Kidney glomerular epithelial cell (primary cell): ENCODE measurements around the gene LBR.
"Not testable (repeated sequence)": the region's sequence is repeated elsewhere in the genome, so short reads cannot be mapped to it uniquely, and the experiment has no call there.

Source experiments
- DNase-seq: peaks from one replicate; lab custom pipeline; 2025; lab: John Stamatoyannopoulos, UW

Gene LBR

DNA sequence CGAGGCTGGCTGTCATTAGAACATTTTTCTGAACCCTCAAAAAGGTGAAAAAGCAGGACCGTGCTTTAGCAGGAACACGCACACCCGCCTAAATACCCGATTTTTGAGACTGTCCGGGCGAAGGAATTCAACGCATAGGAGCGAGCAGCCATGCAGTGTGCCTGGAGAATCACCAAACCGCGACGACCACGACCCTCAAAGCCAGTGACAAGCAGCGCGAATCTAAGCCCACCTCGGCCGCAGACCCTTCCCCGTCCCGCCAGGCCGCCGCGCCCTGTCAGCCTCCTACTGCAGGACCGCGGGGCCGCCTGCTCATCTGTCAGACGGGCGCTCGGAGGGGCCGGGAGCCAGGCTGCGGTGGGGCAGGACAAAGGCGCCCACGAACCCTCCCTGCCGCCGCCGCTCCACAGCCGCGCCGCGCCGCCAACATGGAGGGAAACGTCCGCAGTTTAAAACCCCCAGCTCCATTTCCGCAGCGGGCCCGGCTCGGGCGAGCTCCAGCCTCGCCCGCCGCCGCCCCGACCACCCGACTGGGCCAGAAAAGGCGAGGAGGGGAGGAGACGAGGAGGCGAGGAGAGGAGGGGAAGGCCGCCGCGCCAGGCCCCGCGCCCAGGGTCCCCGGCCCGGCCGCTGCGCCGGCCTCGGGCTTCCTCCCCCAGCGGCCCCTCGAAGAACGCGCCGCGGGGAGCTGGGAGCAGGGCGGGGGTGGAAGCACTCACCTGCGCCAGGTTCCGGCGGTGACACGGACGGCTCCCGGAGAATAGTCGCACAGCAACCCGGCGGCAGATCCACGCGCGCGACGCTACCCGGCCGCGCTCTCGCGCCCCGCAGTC lies at the start of gene LBR:
LBR (minus strand) TSS at position 804 of the 833 bp plus-strand sequence. CDS start 3,963 bp downstream, outside the sequence.
- peak; percentile 21 for DNase-seq

DNA sequence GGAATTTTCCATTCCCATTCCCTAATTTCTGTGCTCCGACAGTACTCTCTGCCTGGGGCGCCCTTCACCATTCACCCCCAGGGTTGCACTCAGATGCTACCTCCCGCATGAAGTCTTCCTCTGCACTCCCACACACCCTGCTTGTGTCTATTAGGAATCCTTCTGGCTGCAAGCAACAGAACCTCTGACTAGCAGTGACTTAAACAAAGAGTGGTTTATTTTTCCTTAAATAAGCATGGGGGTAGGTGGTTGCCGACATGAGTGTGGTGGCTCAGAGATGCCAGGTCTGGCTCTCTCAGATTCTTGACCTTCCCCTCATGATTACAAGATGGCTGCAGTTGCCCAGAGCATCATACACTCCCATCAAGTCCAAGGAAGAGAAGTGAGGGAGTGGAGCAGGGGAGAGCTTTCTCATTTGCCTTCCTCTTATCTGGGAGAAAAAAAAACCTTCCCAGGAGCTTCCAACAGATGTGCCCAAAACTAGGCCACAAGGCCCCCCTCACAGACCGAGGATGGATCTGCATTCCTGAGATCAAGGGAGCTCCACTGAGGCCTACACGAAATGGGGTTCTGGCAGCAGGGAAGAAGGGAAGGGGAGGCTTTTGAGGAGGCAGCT lies 49.6 kb upstream of the LBR start:
- DNase-seq, result no peak

DNA sequence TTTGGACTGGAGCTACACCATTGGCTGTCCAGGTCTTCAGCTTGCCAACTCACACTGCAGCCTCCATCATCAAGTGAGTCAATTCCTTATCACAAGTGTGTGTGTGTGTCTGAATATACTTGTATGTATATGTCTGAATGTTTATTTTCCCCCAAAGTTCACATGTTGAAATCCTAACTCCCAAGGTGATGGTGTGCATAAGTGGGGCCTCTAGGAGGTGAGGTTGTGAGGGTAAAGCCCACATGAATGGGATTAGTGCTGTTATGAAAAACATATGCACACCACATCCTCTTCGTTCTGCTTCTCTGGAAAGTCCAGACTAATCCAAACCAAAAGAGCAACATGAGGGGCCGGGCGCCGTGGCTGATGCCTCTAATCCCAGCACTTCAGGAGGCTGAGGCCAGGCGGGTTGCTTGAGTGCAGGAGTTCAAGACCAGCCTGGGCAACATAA lies 48.7 kb upstream of the LBR start:
- DNase-seq, result no peak

DNA sequence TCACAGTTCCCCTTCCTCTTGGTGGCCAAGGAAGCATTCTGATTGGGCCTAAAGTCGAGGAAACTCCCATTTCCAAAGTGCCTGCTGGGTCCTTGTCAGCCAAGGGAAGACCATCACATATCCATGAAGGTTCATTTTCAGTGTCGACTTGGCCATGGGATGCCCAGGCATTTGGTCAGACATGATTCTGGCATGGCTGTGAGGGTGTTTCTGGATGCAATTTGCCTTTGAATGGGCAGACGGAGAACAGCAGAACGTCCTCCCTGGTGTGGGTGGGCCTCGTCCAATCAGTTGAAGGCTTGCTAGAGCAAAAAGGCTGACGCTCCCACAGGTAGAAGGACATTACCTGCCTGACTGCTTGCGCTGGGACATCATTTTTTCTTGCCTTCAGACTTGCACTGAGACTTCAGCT lies 48.3 kb upstream of the LBR start:
- DNase-seq, result no peak

DNA sequence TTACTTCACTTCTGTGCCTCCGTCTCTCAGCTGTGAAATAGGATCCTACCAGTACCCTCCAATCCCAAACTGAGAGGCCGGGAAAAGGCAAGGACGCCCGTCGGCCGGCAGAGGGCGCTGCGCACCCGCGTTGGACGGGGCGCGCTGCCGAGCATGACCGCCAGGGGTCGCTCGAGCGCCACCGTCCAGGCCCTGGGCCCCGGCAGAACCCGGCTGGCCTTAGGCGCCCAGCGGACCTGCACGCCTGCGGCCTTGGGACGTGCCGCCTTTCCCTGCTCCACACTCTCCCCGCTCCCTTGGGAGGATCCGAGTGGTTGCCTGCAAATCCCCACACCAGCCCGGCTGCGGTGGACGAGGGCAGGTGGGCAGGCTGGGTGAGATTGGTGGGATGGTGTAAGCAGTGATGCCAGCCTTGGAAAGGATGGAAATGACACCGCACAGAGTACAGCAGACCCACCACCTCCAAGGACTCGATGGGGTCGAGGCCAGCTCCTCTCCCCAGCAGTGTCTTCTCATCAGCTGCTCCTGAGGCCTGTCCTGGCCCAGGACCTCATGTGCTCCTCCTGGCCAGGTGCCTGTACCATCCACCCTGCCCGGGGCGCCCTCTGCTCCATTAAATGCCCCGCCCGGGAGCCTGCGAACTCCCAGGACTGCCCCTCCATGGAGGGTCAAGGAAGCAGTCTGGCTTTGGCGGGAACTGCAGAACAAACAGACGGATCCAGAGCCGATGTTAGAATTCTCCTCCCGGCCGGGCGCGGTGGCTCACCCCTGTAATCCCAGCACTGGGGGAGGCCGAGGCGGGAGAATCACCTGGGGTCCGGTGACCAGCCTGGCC lies 47.4 kb upstream of the LBR start:
- peak; percentile 63 for DNase-seq

DNA sequence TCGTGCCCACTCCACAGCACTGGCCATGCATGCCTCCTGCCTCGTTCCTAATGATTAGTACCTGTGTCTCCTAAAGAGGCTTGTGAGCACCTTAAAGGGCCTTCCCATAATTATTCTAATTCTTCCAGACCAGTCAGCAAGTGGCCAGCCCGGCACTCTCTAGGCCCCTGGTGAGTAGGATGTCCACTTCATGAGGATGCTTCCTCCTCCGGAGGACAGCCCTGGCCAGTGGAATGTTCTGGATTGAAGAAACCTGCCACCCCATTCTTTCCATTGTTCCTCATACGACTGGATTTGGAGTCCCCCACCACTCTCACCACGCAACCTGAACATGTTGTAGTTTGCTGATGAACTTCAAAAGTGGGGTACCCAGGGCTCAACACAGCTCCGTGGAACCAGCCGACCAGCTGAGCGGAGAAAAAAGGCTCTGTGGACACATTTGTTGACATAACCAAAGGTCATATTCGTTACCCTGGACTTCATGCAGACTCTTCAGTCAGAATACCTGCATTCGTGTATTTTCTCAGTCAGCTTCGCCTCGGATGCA lies 46.7 kb upstream of the LBR start:
- no peak for DNase-seq

DNA sequence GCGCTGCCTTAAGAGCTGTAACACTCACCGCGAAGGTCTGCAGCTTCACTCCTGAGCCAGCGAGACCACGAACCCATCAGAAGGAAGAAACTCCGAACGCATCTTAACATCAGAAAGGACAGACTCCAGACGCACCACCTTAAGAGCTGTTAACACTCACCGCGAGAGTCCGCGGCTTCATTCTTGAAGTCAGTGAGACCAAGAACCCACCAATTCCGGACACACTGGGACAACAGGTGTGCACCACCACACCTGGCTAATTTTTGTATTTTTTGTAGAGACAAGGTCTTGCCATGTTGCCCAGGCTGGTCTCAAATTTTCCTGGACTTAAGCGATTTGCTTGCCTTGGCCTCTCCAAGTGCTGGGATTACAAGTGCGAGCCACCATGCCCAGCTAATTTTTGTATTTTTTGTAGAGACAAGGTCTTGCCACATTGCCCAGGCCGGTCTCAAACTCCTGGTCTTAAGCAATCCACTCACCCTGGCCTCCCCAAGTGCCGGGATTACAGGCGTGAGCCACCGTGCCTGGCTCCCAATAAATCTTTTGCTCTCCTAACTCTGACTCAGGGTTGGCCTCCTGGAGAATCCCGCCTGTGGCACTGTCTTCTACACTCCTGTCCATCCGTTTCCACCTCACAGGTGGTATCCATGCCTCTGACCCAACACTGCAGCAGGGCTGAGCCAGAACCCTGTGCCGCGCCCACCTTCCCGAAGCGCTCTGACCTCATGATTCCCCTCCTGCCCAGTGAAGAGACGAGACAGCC lies 46.0 kb upstream of the LBR start:
- DNase-seq, result not testable (repeated sequence)

DNA sequence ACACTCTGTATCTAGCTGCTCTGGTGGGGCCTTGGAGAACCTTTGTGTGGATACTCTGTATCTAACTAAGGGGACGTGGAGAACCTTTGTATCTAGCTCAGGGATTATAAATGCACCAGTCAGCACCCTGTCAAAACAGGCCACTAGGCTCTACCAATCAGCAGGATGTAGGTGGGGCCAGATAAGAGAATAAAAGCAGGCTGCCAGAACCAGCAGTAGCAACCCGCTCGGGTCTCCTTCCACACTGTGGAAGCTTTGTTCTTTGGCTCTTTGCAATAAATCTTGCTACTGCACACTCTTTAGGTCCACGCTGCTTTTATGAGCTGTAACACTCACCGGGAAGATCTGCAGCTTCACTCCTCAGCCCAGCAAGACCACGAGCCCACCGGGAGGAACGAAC lies 45.4 kb upstream of the LBR start:
- DNase-seq, result not testable (repeated sequence)

DNA sequence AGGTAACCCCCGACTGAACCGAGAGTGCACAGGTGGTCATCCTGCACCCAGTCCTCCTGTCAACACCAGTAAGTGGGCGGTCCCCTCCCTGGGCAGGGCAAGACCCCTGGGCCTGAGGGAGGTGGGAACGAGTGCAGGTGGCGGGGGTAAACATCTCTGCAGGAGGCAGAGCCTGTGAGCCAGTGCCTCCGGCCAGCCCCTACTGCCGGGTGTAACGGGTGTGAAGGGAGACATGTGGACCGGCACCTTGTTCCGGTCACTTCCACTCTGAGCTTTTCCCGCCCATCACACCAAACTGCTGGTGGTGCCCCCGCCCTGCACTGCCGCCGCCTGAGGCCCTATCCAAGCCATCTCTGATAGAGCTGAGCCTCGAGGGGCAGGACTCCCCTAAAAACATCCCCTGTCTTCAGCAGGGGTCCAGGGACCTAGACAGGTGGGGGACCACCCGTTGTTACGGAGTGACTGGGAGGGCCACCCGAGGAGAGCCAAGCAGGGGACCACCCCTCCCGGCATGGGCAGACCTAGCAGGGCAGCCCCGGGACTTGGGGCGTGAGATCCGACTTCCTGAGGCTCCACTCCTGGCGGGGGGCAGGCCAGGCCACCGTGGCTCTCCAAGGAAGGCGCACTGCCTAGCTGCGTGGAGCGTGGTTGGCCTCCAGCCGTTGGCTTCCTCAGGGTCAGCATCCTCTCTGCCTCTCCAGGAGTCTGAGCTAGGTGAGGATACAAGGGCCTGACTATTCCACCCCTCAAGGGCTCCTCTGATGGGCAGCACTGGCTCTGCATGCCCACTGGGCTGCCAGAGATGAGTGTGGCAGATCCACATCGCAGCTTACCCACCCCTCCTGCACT lies 43.8 kb upstream of the LBR start:
- DNase-seq, result no peak

DNA sequence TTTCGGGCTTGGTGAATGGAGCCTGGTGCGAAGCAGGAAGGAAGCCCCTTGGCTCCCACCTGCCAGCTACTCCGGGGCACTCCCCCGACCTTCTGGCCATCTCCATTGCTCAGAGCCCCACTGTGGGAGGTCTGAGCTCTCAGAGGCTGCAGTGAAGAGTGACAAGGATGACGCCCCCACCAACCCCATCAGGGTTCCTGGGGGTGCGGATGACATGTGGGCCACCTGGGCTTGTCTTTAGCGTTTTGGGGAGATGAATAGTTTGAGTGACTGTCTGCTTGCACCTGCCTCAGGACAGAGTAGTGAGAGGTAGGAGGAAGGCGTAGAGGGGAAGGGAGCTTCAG lies 43.2 kb upstream of the LBR start:
- DNase-seq, result no peak

DNA sequence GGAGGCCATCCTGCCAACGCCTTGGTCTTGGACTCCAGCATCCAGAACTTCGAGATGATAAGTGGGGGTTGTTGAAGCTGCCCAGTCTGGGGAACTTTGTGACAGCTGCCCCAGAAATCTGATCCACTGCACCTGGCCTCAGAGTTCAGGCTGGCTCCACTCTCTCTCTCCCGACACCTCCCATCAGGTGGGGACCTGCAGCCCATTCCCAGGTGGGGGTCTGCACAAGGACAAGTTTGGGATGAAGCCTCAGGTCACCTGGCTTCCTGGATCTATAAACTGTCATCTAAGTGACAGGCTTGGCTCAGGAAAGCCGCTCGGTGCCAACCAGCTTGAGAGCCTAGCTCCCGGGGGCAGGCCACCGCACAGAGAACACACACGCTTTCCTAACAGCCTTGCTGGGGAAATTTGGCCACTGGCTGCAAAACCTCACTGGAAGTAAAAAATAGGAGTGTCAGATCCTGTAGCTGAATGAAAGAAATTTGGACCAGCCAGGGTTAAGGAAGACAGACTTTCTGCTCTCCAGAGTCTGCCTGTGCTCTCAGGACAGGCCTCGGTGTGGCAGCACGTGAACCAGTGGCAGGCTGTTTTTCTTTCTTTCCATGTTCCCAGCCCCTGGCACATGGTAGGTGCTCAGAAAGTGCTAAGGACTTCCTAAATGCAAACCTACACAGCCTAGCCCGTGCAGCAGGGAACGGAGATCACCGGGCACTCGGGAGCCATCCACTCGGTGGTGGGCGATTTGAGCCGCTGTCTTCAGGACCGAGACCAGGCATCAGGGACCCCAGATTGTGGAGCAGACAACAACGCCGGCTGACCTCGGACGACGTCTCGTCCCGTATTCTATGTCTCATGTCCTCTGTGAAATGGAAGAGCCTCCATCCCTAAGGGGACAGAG lies 42.6 kb upstream of the LBR start:
- no peak for DNase-seq

DNA sequence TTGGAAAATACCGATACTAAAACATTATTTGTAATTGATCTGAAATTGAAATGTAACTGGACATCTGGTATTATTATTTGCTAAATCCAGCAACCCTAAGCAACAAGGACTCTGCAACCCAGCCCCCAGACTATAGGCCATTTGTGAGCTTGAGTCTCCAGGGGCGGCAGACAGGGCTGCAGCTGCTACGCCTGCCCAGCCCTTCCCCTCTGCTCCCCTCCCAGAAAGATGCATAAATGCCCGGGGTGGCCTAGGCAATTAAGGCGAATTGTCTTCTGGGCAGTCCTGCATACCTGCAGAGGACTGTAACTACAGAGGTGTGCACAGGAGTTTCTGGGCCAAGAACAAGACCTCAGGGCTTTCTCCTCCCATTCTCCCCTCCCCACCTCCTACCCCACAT lies 41.2 kb upstream of the LBR start:
- no peak for DNase-seq

DNA sequence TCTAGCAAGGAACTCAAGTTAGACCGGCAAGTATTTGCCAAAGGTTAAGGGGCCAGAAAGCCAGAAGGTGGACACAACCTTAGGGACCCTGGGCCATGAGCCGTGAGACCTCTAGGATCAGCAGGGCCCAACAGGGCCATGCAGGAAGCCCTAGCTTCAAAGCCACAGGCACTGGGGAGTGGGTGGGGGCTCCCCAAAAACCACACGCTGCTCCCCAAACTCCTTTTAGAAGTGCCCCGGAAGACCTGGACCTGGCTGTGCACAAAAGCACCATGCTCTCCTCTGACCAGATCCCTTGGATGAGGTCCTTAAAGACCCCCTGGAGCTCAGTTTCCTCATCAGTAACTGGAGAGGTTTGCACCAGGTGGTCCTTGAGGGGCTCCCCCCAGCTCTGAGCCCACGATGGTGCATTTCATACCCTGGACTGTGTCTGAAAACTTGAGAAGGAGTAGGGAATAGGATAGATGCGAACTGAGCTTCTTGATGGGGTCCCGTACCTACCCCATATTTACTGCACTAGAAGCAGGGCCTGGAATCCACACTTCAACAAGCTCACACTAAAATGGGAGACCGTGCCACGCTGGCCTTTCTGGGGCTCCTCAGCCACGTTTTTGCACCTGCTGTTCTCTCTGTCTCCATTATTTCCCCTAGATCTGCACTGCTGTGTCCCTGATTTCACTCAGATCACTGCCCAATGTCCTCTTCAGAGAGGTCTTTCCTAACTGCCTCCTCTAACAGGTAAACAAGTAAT lies 40.6 kb upstream of the LBR start:
- DNase-seq, result no peak

DNA sequence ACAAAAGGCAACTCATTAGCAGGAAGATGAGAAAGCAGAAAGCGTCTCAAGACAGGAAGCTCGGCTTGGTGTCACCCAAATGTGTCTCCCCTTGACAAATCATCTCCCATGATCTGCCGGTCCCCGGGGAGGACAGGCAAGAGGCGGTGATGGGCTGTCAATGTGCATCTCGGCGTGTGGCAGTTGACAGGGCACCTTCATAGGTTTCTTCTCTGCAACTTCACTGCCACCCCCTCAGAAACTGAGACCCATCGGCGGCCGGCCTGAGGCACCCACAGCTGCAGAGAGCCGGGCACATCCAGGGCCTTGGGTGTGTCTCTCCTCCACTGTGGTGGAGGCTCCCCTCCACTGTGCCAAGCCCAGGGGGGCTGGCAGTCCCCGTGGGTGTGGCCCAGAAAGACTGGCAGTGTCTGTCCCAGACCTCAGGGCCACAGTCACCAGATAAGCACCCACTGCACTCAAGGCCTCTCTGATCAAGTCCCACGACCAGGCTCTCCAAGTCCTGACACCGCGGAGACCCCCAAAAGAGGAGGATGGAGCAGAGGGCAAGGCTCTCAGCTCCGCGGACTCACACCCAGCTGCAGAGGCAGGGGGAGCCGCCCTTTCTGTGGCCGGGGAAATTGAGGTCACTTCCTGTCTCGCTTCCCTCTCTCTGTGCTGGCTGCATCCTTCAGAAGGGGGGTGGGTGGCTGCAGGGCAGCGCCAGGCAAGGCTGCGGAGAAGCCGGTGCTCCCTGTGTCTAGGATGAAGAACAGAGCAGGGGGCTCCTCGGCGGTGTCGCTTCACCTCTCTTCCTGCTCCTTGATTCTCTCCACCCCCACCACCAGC lies 39.6 kb upstream of the LBR start:
- DNase-seq, result no peak

DNA sequence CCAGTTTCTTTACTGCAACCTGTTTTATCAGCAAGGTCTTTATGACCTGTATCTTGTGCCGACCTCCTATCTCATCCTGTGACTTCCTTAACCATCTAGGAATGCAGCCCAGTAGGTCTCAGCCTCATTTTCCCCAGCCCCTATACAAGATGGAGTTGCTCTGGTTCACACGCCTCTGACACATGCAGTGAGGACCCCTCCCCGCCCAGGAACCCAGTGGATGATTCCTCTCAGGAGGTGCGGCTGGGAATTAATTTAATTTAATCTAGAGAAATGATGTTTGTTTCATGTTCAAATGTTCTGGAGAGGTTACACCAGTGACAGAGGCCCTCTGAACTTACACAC lies 39.0 kb upstream of the LBR start:
- no peak for DNase-seq

DNA sequence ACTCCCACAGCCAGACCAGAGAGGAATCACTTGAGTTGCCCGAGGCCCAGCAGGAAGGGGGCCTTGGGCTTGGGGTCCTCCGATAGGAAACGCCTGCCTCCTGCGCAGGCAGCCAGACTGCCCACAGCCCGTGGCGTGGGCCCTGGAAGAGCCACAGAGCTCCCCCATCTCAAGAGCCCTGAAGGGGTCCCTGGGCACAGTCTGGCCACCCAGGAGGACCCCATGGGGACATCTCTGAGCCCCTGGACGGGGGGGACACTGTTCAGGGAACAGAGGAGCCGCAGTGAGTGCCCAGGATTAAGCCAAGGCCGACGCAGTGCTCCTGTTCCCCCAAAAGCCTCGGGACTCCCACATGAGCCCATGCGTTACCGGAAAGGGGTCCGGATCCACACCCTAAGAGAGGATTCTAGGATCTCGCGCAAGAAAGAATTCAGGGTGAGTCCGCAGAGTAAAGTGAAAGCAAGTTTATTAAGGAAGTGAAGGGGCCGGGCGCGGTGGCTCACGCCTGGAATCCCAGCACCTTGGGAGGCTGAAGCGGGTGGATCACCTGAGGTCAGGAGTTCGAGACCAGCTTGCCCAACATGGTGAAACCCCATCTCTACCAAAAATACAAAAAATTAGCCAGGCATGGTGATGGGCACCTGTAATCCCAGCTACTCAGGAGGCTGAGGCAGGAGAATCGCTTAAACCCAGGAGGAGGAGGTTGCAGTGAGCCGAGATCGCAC lies 38.1 kb upstream of the LBR start:
- no peak for DNase-seq
